ENCODE data around the gene RBM20. TPM values are rescaled to one million over a fixed set of nuclear protein-coding genes. Genes with fewer than 3 reads are reported as not detected.

The RBM20 gene
- total and polyA plus RNA-seq, 2 of the 4 experiments (the other 2 are of a cell fraction) = under 0.01 to 0.15 TPM

DNA sequence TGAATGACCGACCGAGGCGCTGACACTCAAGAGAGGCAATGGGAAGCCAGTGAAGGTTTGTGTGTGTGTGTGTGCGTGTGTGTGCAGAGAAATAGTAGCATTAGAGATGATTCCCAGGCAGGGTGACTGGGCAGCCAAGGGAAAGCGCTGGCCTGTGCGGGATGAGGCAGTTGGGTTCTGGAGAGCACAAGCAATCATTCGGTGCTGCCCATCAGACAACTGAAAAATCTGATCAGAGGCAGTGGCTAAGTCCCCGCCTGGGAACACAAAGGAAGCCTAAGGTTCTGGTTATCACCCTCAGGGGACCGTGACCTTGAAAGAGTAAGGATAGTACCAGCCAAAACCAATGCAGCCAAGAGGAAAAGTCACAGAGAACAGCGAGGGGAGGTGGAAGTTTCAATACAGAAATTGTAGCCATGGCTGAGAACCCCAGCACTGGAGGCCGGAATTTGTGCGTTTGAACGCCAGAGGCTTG, 226.7 kb downstream of the RBM20 start:
- Histone ChIP-seq H4K20me1 (ENCODE audit: insufficient read depth, low read length) (no peaks in the 10 kb centered on the region), H2BK15ac (ENCODE audit: low read depth, low read length) (peak overlapping the region; percentile 96; the same call in 2 of the 3 replicates), H3K9me1 (ENCODE audit: insufficient read depth, low read length) (peaks cover 13% of the 10 kb centered on the region), H3K27ac (ENCODE audit: insufficient read depth, low read length) (peak overlapping the region; percentile 89; the same call in 1 of the 2 replicates), H3K27me3 (ENCODE audit: control insufficient read depth, insufficient read depth, low read length) (no peaks in the 10 kb centered on the region), H3K4me2 (ENCODE audit: low read depth, low read length) (peak overlapping the region; percentile 67), H2BK5ac (ENCODE audit: low read depth, low read length, poor library complexity, severe bottlenecking) (peak overlapping the region; percentile 81), H2AFZ (replicated peaks; ENCODE audit: low read length, poor library complexity) (peak overlapping the region; percentile 98), H3K36me3 (ENCODE audit: control insufficient read depth, insufficient read depth, low read length) (no peaks in the 10 kb centered on the region; the same call in 1 of the 2 replicates), H3K4me1 (ENCODE audit: control insufficient read depth, insufficient read depth, low read length) (peaks cover 4% of the 10 kb centered on the region), H2BK120ac (ENCODE audit: low read depth, low read length) (peak overlapping the region; percentile 85), H3K9me3 (ENCODE audit: control insufficient read depth, insufficient read depth, low read length) (no peaks in the 10 kb centered on the region), H3K4ac (ENCODE audit: low read depth, low read length) (peak overlapping the region; percentile 99), H3K23ac (ENCODE audit: low read depth, low read length) (peak overlapping the region; percentile 91), H4K8ac (ENCODE audit: low read depth in 2 of 2, low read length in 2 of 2) (peak overlapping the region; percentile 97 to 98), H3K9ac (ENCODE audit: low read depth, low read length) (peak overlapping the region; percentile 74), H4K91ac (ENCODE audit: insufficient read depth, low read depth, low read length) (peak overlapping the region; percentile 97), H3K56ac (ENCODE audit: extremely low read depth, insufficient read depth, low read length) (peak overlapping the region; percentile 78; the same call in 1 of the 2 replicates), H2AK9ac (replicated peaks; ENCODE audit: low read depth, low read length, poor library complexity) (peak overlapping the region; percentile 96), H3K14ac (replicated peaks; ENCODE audit: low read depth, low read length) (peak overlapping the region; percentile 90), H3K4me3 (ENCODE audit: insufficient read depth, low read depth, low read length) (no peak overlapping the region), H2AK5ac (ENCODE audit: low read depth, low read length) (peak overlapping the region; percentile 87), H2BK20ac (ENCODE audit: low read depth, low read length) (peak overlapping the region; percentile 40), H3K18ac (ENCODE audit: low read depth, low read length) (peak overlapping the region; percentile 58; the same call in 1 of the 2 replicates), H3K79me1 (ENCODE audit: low read depth in 1 of 2, low read length in 2 of 2) (peaks cover 0 to 12% of the 10 kb centered on the region in 2 experiments; a peak in 2 of 4 replicates), H4K5ac (ENCODE audit: low read depth, low read length) (peak overlapping the region; percentile 89)
- DNase-seq = no peak
- 90% methylated on average over 11 of the region's 13 CpGs; no CpG with 5 or more reads in 1 of the 2 experiments for WGBS, 2 experiments (ENCODE audit: extremely low coverage in 2 of 2, insufficient read length in 1 of 2)
- in situ Hi-C loops (cut with MboI; ENCODE audit: low sequenced_read_pairs) = no loop called here
- no TSS peak for BruUV-seq (replicated peaks)
- ChIA-PET POLR2A (ENCODE audit: unreplicated experiment) (interaction anchor here (0.6 kb wide), 1 partner anchor 49 kb away, joined by 3 read pairs; no protein-coding TSS in a partner anchor), CTCF (no interaction called here)
- TF ChIP-seq MAZ (IDR thresholded peaks at IDR 0.05; ENCODE audit: borderline replicate concordance, low read depth, low read length) (no peak), NFE2L2 (IDR thresholded peaks at IDR 0.05; ENCODE audit: low read depth, low read length) (no peak), FOS (IDR thresholded peaks at IDR 0.05; ENCODE audit: low read depth, low read length) (no peak), RFX5 (IDR thresholded peaks at IDR 0.05; ENCODE audit: low read depth, low read length) (no peak), SMC3 (IDR thresholded peaks at IDR 0.05; ENCODE audit: low read depth, low read length) (no peak), POLR2A (IDR thresholded peaks at IDR 0.05; ENCODE audit: low read depth, low read length) (no peak), RCOR1 (IDR thresholded peaks at IDR 0.05; ENCODE audit: insufficient replicate concordance, low read length) (no peak), RAD21 (IDR thresholded peaks at IDR 0.05; ENCODE audit: low read length) (no peak), BHLHE40 (IDR thresholded peaks at IDR 0.05; ENCODE audit: low read depth, low read length) (no peak), MXI1 (IDR thresholded peaks at IDR 0.05; ENCODE audit: borderline replicate concordance, low read depth, low read length) (no peak), MAFK (IDR thresholded peaks at IDR 0.05; ENCODE audit: low read depth, low read length) (no peak), CEBPB (IDR thresholded peaks at IDR 0.05; ENCODE audit: low read depth, low read length) (no peak), CHD1 (IDR thresholded peaks at IDR 0.05; ENCODE audit: low read depth, low read length) (no peak)
- TF ChIP-seq, protein P1, sequence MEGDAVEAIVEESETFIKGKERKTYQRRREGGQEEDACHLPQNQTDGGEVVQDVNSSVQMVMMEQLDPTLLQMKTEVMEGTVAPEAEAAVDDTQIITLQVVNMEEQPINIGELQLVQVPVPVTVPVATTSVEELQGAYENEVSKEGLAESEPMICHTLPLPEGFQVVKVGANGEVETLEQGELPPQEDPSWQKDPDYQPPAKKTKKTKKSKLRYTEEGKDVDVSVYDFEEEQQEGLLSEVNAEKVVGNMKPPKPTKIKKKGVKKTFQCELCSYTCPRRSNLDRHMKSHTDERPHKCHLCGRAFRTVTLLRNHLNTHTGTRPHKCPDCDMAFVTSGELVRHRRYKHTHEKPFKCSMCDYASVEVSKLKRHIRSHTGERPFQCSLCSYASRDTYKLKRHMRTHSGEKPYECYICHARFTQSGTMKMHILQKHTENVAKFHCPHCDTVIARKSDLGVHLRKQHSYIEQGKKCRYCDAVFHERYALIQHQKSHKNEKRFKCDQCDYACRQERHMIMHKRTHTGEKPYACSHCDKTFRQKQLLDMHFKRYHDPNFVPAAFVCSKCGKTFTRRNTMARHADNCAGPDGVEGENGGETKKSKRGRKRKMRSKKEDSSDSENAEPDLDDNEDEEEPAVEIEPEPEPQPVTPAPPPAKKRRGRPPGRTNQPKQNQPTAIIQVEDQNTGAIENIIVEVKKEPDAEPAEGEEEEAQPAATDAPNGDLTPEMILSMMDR (conservative IDR thresholded peaks at IDR 0.05; ENCODE audit: low read depth, low read length) = no peak
- TF ChIP-seq, protein P2, sequence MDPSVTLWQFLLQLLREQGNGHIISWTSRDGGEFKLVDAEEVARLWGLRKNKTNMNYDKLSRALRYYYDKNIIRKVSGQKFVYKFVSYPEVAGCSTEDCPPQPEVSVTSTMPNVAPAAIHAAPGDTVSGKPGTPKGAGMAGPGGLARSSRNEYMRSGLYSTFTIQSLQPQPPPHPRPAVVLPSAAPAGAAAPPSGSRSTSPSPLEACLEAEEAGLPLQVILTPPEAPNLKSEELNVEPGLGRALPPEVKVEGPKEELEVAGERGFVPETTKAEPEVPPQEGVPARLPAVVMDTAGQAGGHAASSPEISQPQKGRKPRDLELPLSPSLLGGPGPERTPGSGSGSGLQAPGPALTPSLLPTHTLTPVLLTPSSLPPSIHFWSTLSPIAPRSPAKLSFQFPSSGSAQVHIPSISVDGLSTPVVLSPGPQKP (IDR thresholded peaks at IDR 0.05; ENCODE audit: borderline replicate concordance, low read depth, low read length) = no peak
- TF ChIP-seq, protein P3, sequence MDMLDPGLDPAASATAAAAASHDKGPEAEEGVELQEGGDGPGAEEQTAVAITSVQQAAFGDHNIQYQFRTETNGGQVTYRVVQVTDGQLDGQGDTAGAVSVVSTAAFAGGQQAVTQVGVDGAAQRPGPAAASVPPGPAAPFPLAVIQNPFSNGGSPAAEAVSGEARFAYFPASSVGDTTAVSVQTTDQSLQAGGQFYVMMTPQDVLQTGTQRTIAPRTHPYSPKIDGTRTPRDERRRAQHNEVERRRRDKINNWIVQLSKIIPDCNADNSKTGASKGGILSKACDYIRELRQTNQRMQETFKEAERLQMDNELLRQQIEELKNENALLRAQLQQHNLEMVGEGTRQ (IDR thresholded peaks at IDR 0.05; ENCODE audit: low read depth, low read length) = no peak
- dilution Hi-C loops (cut with HindIII; ENCODE audit: low sequenced_read_pairs, unreplicated experiment) = no loop called here
- intact Hi-C loops (cut with micrococcal nuclease) = loop anchor here (5.0 kb wide), 1 partner anchor 259 kb away; no protein-coding TSS in a partner anchor
- no peak for ATAC-seq (ENCODE audit: low read depth)
